PFSK-1 (cell line): ENCODE data around the gene MAP7.

Source experiments
- FOXP2 ChIP-seq: optimal IDR thresholded peaks from 2 replicates; pipeline ENCODE3; 2011; ENCODE audit warnings: borderline replicate concordance, control low read depth, inconsistent platforms; ENCODE audit not compliant: insufficient read depth; ENCODE audit errors: extremely low read length, extremely low read depth
- POLR2AphosphoS5 ChIP-seq: IDR thresholded peaks from 2 replicates; pipeline ENCODE4 v1.6.1; 2012; ENCODE audit warnings: low read depth, mild to moderate bottlenecking, control low read depth, low read length, moderate library complexity
- REST ChIP-seq, 2 experiments: IDR thresholded peaks; 2 replicates each; pipeline versions ENCODE4 v1.6.1 to v1.8.0; 2011 to 2012; ENCODE audit warnings: low read depth in 2 of 2, low read length in 2 of 2, control low read depth in 1 of 2, inconsistent platforms in 1 of 2, mild to moderate bottlenecking in 1 of 2, moderate library complexity in 1 of 2; ENCODE audit not compliant: insufficient read depth in 1 of 2
- SIN3A ChIP-seq: IDR thresholded peaks from 2 replicates; pipeline ENCODE4 v1.6.1; 2012; ENCODE audit warnings: mild to moderate bottlenecking, low read length, moderate library complexity, borderline replicate concordance; ENCODE audit not compliant: insufficient read depth
- TAF1 ChIP-seq: IDR thresholded peaks from 2 replicates; pipeline ENCODE4 v1.6.1; 2012; ENCODE audit warnings: low read length, control low read depth, borderline replicate concordance; ENCODE audit not compliant: insufficient read depth

MAP7 gene

GRCh38 chr6:136404627-136405419 lies 145.4 kb downstream of the MAP7 start:
- TF ChIP-seq POLR2AphosphoS5 (no peak), FOXP2 (no peak), REST (IDR thresholded peaks at IDR 0.05; ENCODE audit: insufficient read depth in 1 of 2, low read depth in 2 of 2, low read length in 2 of 2) (no peak), SIN3A (no peak), TAF1 (no peak)

DNA sequence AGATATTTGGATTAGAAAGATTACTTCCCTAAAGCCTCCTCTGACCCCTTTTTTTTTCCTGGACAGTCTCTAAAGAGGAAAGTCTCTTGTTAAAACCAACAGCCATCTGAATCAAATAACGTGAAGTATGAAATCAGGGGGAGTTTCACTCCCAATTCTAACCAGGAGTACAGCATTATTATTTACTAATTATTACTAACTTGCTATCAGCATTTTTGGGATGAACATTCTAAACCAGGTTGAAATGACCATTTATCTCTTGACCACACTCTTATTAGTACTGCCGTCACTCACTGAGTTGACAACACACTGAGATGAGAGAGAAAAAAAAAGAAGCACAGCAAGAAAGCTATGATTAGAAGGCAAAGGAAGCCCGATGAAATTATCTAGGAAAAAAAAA lies 146.2 kb downstream of the MAP7 start:
- TF ChIP-seq TAF1: no peak
- TF ChIP-seq POLR2AphosphoS5: no peak
- TF ChIP-seq SIN3A: no peak
- TF ChIP-seq FOXP2: no peak
- TF ChIP-seq REST (IDR thresholded peaks at IDR 0.05; ENCODE audit: insufficient read depth in 1 of 2, low read depth in 2 of 2, low read length in 2 of 2): no peak

- no peak for TF ChIP-seq FOXP2
- TF ChIP-seq TAF1: no peak
- no peak for TF ChIP-seq POLR2AphosphoS5
- no peak for TF ChIP-seq REST (IDR thresholded peaks at IDR 0.05; ENCODE audit: insufficient read depth in 1 of 2, low read depth in 2 of 2, low read length in 2 of 2)
- no peak for TF ChIP-seq SIN3A
These were observed 146.9 kb downstream of the MAP7 start for GRCh38 chr6:136403110-136403980.

DNA sequence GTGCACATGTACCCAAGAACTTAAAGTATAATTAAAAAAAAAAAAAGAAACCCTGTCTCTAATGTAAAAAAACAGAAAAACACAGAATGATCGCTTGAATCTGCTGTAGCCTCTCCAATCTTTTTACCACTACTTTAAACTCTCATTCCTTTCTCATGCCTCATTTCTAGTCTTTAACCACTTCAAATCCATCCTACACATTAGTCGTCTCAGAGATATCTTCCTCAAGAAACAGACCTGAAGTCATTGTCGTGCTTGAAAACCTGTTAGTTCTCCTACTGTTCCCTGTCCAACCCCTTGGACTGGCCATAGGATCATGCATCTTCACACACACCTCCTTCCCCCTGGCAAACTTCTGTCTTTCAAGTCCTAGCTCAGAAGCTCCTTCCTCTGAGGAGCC lies 148.5 kb downstream of the MAP7 start:
- no peak for TF ChIP-seq POLR2AphosphoS5
- TF ChIP-seq FOXP2: no peak
- no peak for TF ChIP-seq TAF1
- no peak for TF ChIP-seq SIN3A
- no peak for TF ChIP-seq REST (IDR thresholded peaks at IDR 0.05; ENCODE audit: insufficient read depth in 1 of 2, low read depth in 2 of 2, low read length in 2 of 2)
